Thoracic aorta (tissue), 2 donors: ENCODE data around the gene ZFAND3. TPM values are rescaled to one million over a fixed set of nuclear protein-coding genes. Genes with fewer than 3 reads are reported as not detected.

Source experiments
- ATAC-seq: fragments of 150-250 bp; one replicate; pipeline ENCODE4 v1.8.0; 2017; ENCODE audit warnings: low read depth; ENCODE audit not compliant: insufficient number of reproducible peaks, low FRiP score
- DNase-seq: peaks from one replicate; pipeline ENCODE4 v3.0.0-alpha.2; 2020; ENCODE audit warnings: low spot score
- H3K27ac ChIP-seq, 2 donors: fragments of 200-600 bp; sonication (generic); 1 replicate in 1 of 2; 2 replicates in 1 of 2; pipeline ENCODE4 v1.5.1; 2016; ENCODE audit warnings: mild to moderate bottlenecking in 2 of 2, moderate library complexity in 2 of 2
- H3K27me3 ChIP-seq: fragments of 200-600 bp; sonication (generic); replicated peaks from 2 replicates; pipeline ENCODE4 v1.6.0; 2016; ENCODE audit warnings: mild to moderate bottlenecking; ENCODE audit not compliant: insufficient read depth
- H3K36me3 ChIP-seq: fragments of 200-600 bp; sonication (generic); one replicate; pipeline ENCODE4 v1.5.1; 2016
- H3K4me1 ChIP-seq, 2 donors: fragments of 200-600 bp; sonication (generic); 1 replicate in 1 of 2; 2 replicates in 1 of 2; pipeline versions ENCODE4 v1.5.1 to v1.6.0; 2016; ENCODE audit warnings: low read depth in 2 of 2, mild to moderate bottlenecking in 1 of 2; ENCODE audit not compliant: control insufficient read depth in 1 of 2
- H3K4me3 ChIP-seq: fragments of 200-600 bp; sonication (generic); 2 replicates; pipeline ENCODE4 v1.5.1; 2016; ENCODE audit warnings: mild to moderate bottlenecking
- H3K9me3 ChIP-seq: fragments of 200-600 bp; sonication (generic); 2 replicates; pipeline ENCODE4 v1.5.1; 2016
- CTCF ChIP-seq: fragments of 200-600 bp; sonication (generic); IDR thresholded peaks from one replicate; pipeline ENCODE4 v1.5.1; 2019; ENCODE audit warnings: antibody characterized with exemption
- total RNA-seq, 2 donors: library from RNA; depleted of rRNA; stranded (reverse); fragments of >200 nt; gene quantifications; one replicate each; pipeline versions ENCODE4 v1.1.0 to v1.2.3, GENCODE V29; 2016

The ZFAND3 gene
- total RNA-seq, 2 donors from 2014 or later: 45.4 to 56.2 TPM

- Histone ChIP-seq H3K27ac (no peak overlapping the region), H3K27me3 (no peaks in the 10 kb centered on the region), H3K36me3 (no peaks in the 10 kb centered on the region), H3K4me3 (no peak overlapping the region), H3K9me3 (no peaks in the 10 kb centered on the region), H3K4me1 (peaks cover 6 to 17% of the 10 kb centered on the region in 2 donors)
- DNase-seq: no peak
- no peak for TF ChIP-seq CTCF
- ATAC-seq: no peak
These were observed 202.0 kb downstream of the ZFAND3 start for GRCh38 chr6:38021571-38021970.

GRCh38 chr6:38022688-38023087 lies 203.2 kb downstream of the ZFAND3 start:
- DNase-seq (no peak), ATAC-seq (no peak)
- H3K36me3 ChIP-seq: no peaks in the 10 kb centered on the region
- no peak overlapping the region for H3K4me3 ChIP-seq
- H3K4me1 ChIP-seq: peaks cover 6 to 7% of the 10 kb centered on the region in 2 donors
- H3K9me3 ChIP-seq: no peaks in the 10 kb centered on the region
- TF ChIP-seq CTCF: no peak
- H3K27ac ChIP-seq: no peak overlapping the region
- no peaks in the 10 kb centered on the region for H3K27me3 ChIP-seq

- ATAC-seq: no peak
- TF ChIP-seq CTCF: no peak
- H3K4me1 ChIP-seq: peaks cover 14 to 22% of the 10 kb centered on the region in 2 donors
- DNase-seq: no peak
- no peak overlapping the region for H3K4me3 ChIP-seq
- no peaks in the 10 kb centered on the region for H3K27me3 ChIP-seq
- no peaks in the 10 kb centered on the region for H3K36me3 ChIP-seq
- H3K27ac ChIP-seq: no peak overlapping the region
- no peaks in the 10 kb centered on the region for H3K9me3 ChIP-seq
These were observed 205.4 kb downstream of the ZFAND3 start for GRCh38 chr6:38024908-38025307.

- no peak for ATAC-seq
- H3K27ac ChIP-seq: no peak overlapping the region
- no peak for DNase-seq
- no peaks in the 10 kb centered on the region for H3K36me3 ChIP-seq
- TF ChIP-seq CTCF: no peak
- no peaks in the 10 kb centered on the region for H3K9me3 ChIP-seq
- H3K4me1 ChIP-seq: peaks cover 14 to 22% of the 10 kb centered on the region in 2 donors
- H3K27me3 ChIP-seq: no peaks in the 10 kb centered on the region
- H3K4me3 ChIP-seq: no peak overlapping the region
These were observed 205.9 kb downstream of the ZFAND3 start for GRCh38 chr6:38025451-38025850.

- TF ChIP-seq CTCF: no peak
- no peaks in the 10 kb centered on the region for H3K27me3 ChIP-seq
- DNase-seq: no peak
- no peak overlapping the region for H3K27ac ChIP-seq
- H3K9me3 ChIP-seq: no peaks in the 10 kb centered on the region
- H3K36me3 ChIP-seq: no peaks in the 10 kb centered on the region
- no peak overlapping the region for H3K4me3 ChIP-seq
- peaks cover 10 to 21% of the 10 kb centered on the region in 2 donors for H3K4me1 ChIP-seq
- no peak for ATAC-seq
These were observed 208.3 kb downstream of the ZFAND3 start for GRCh38 chr6:38027685-38028373.
